ENCODE measurements around the gene C20orf144. TPM values are rescaled to one million over a fixed set of nuclear protein-coding genes. Genes with fewer than 3 reads are reported as not detected.
A peak's percentile ranks its signal among the peaks of the same experiment; 100 is the strongest.

C20orf144 gene
- total and polyA plus RNA-seq, 9 of the 15 experiments (the other 6 are each of a cell fraction or from before 2014, with no cell fraction given): 0.04 to 0.23 (median 0.11) TPM; not detected in 2

DNA sequence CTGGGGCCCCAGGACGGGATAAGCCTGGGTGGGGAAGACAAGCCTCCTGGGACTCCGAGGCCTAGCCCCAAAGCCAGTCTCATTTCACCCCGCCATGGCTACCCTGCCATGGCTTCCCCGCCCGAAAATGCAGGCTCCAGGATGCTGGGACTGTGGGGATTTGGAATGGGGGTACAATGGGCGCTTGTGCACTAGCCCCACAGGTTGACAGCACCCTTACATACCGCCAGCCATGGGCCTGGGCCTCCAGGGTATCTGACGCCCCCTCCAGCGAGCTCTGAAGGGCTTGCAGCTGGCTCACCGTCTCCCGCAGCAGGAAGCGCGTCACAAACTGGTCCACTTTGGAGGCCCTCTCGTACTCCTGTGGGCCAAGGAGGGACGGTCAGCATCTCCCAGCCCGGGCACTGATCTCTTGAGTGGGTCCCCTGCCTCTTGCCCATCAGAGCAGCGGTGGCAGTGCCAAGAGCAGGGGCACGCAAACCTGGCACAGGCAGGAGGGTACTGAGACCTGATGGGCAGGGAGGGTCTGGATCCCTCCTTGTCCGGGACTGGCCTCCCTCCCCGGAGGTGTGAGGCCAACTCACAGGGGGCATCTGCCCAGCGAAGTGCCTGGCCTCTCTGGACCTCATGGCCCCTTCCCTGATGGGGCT is 2.0 kb upstream of the C20orf144 start:
- TF ChIP-seq CEBPG (CRISPR knock-in tag; IDR thresholded peaks at IDR 0.05) (no peak), CEBPG (tag; conservative IDR thresholded peaks at IDR 0.05 in 1 of 2, IDR thresholded peaks at IDR 0.05 in 1 of 2) (no peak), HNRNPUL1 (IDR thresholded peaks at IDR 0.05; ENCODE audit: low read length) (no peak), RBFOX2 (IDR thresholded peaks at IDR 0.05; ENCODE audit: low read depth, low read length) (0 out of 2 replicates have a peak, but pooled peaks have one; percentile 52), POLR2G (IDR thresholded peaks at IDR 0.05; ENCODE audit: low read depth, low read length) (0 out of 2 replicates have a peak, but pooled peaks have one; percentile 44)
- ChIA-PET CTCF (ENCODE audit: low intra/inter-chr PET ratio) (no interaction called here), POLR2A (interaction anchor here (1.3 kb wide), 1 partner anchor 13 kb away, joined by 6 read pairs; no protein-coding TSS in a partner anchor)
- in situ Hi-C loops (cut with MboI): no loop called here
- Histone ChIP-seq H3K9me1 (ENCODE audit: control insufficient read depth, insufficient read depth, low read length) (no peaks in the 10 kb centered on the region), H3K36me3 (ENCODE audit: control insufficient read depth, insufficient read depth, low read length) (peaks cover 55% of the 10 kb centered on the region; the same call in 2 of the 3 replicates), H3K27me3 (ENCODE audit: control insufficient read depth in 2 of 2, insufficient read depth in 2 of 2, low read length in 2 of 2) (no peaks in the 10 kb centered on the region), H4K20me1 (replicated peaks; ENCODE audit: control insufficient read depth, insufficient read depth, low read length) (peaks cover 11% of the 10 kb centered on the region; the same call in 1 of the 2 replicates), H3K4me1 (replicated peaks in 1 of 2; ENCODE audit: control insufficient read depth in 2 of 2, insufficient read depth in 2 of 2, low read length in 2 of 2) (peaks cover 16 to 54% of the 10 kb centered on the region in 2 experiments; a peak in 4 of 5 replicates), H2AFZ (ENCODE audit: low read depth, low read length) (no peak overlapping the region), H3K79me2 (ENCODE audit: control insufficient read depth, insufficient read depth, low read length) (peaks cover 18% of the 10 kb centered on the region), H3K9me3 (replicated peaks; ENCODE audit: control insufficient read depth, insufficient read depth, low read depth, low read length) (no peaks in the 10 kb centered on the region), H3K9ac (ENCODE audit: insufficient read depth in 1 of 2, low read depth in 2 of 2, low read length in 2 of 2) (peak overlapping the region in 1 of 2 experiments; percentile 50; a peak in 2 of 4 replicates), H3K27ac (ENCODE audit: extremely low read depth, low read depth, low read length) (no peak overlapping the region), H3K4me2 (ENCODE audit: insufficient read depth, low read length) (no peak overlapping the region), H3K4me3 (no peak overlapping the region)
- FAIRE-seq (no peak), DNase-seq (ENCODE audit: extremely low read depth in 1 of 4, low spot score in 3 of 4) (no peak), ATAC-seq (no peak)
- intact Hi-C loops (cut with micrococcal nuclease): no loop called here
- no TSS peak for BruUV-seq (replicated peaks)
- WGBS (ENCODE audit: insufficient coverage, low coverage, missing lambda C conversion rate): 97% methylated on average over 16 of the region's 21 CpGs

All from K562 (cell line).